Parathyroid adenoma (tissue), 2 donors: ENCODE results near the gene NUDT7.

Source experiments
- H2AFZ ChIP-seq: fragments of 300-600 bp; sonication (generic); one replicate; pipeline ENCODE4 v1.7.0; 2017; ENCODE audit warnings: antibody characterized with exemption, mild to moderate bottlenecking
- H3K27ac ChIP-seq: fragments of 300-600 bp; sonication (generic); one replicate; pipeline ENCODE4 v1.7.0; 2017
- H3K27me3 ChIP-seq: fragments of 300-600 bp; sonication (generic); one replicate; pipeline ENCODE4 v1.7.0; 2017; ENCODE audit warnings: low read length; ENCODE audit not compliant: control insufficient read depth, insufficient read depth
- H3K36me3 ChIP-seq: fragments of 300-600 bp; sonication (generic); one replicate; pipeline ENCODE4 v1.7.0; 2017; ENCODE audit warnings: low read length; ENCODE audit not compliant: control insufficient read depth, insufficient read depth
- H3K4me1 ChIP-seq: fragments of 300-600 bp; sonication (generic); one replicate; pipeline ENCODE4 v1.7.0; 2017; ENCODE audit warnings: control low read depth
- H3K4me2 ChIP-seq: fragments of 300-600 bp; sonication (generic); one replicate; pipeline ENCODE4 v1.7.0; 2017; ENCODE audit warnings: low read length
- H3K4me3 ChIP-seq: fragments of 300-600 bp; sonication (generic); one replicate; pipeline ENCODE4 v1.7.0; 2017; ENCODE audit warnings: low read depth, low read length
- H3K79me2 ChIP-seq: fragments of 300-600 bp; sonication (generic); one replicate; pipeline ENCODE4 v1.7.0; 2017; ENCODE audit warnings: control low read depth
- H3K9ac ChIP-seq: fragments of 300-600 bp; sonication (generic); one replicate; pipeline ENCODE4 v1.7.0; 2017; ENCODE audit warnings: mild to moderate bottlenecking
- H3K9me3 ChIP-seq: fragments of 300-600 bp; sonication (generic); one replicate; pipeline ENCODE4 v1.7.0; 2017; ENCODE audit warnings: low read length; ENCODE audit not compliant: control insufficient read depth
- TF ChIP-seq, protein P1 (sequence below): fragments of 300-600 bp; sonication (generic); IDR thresholded peaks from one replicate; pipeline ENCODE4 v1.7.0; 2017; ENCODE audit warnings: antibody characterized with exemption, mild to moderate bottlenecking
- donor health status: primary hyperparathyroidism.

NUDT7 gene

DNA sequence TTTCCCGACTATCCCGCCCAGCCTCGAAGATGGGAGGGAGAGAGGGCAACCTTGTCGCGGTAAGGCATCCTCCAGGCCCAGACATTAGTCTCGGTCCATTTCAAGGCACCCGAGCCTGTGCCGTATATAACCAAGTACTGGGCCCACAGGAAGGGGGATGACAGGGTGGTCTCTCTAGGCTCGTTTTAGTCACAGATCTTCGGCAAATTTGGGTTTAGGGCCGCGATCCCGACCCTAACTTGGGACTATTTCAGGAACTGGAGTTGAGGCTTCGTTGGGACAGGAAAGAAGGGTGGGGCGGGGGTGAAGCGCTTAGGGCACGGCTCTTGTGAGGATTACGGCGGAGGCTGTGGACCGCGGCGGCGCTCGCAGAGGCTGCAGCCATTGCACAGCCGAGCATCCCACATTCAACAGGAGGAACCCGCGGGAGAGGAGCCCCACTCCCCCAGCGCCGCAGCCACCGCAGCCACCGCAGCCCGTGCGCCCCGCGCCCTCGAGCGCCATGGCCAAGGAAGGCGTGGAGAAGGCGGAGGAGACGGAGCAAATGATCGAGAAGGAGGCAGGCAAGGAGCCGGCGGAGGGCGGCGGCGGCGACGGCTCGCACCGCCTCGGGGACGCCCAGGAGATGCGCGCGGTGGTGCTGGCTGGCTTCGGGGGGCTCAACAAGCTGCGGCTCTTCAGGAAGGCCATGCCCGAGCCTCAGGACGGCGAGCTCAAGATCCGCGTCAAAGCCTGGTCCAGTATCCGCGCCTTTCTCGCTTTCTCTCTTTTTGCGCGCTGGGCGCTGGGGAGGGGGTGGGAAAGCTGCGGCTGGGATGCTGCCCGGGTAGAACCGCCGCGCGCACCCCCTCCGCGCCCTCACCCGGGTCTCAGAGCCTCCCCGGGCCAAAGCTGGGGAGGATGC is 66.1 kb downstream of the NUDT7 start, which contains the start of gene VAT1L:
TSS of gene VAT1L (plus strand) at position 384 of the 904 bp plus-strand sequence. CDS start at position 503, 119 bp downstream.
- Histone ChIP-seq H3K4me3 (peak within 1 kb of the TSS; percentile 32), H3K27ac (no peak within 1 kb of the TSS), H3K27me3 (no peaks in the 10 kb centered on the region), H3K9me3 (no peaks in the 10 kb centered on the region), H3K36me3 (no peaks in the 10 kb centered on the region), H3K4me1 (no peaks in the 10 kb centered on the region), H3K4me2 (peak within 1 kb of the TSS; percentile 83), H3K79me2 (no peaks in the 10 kb centered on the region), H2AFZ (peak within 1 kb of the TSS; percentile 73), H3K9ac (no peak within 1 kb of the TSS)
- TF ChIP-seq, protein P1, sequence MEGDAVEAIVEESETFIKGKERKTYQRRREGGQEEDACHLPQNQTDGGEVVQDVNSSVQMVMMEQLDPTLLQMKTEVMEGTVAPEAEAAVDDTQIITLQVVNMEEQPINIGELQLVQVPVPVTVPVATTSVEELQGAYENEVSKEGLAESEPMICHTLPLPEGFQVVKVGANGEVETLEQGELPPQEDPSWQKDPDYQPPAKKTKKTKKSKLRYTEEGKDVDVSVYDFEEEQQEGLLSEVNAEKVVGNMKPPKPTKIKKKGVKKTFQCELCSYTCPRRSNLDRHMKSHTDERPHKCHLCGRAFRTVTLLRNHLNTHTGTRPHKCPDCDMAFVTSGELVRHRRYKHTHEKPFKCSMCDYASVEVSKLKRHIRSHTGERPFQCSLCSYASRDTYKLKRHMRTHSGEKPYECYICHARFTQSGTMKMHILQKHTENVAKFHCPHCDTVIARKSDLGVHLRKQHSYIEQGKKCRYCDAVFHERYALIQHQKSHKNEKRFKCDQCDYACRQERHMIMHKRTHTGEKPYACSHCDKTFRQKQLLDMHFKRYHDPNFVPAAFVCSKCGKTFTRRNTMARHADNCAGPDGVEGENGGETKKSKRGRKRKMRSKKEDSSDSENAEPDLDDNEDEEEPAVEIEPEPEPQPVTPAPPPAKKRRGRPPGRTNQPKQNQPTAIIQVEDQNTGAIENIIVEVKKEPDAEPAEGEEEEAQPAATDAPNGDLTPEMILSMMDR: no peak

DNA sequence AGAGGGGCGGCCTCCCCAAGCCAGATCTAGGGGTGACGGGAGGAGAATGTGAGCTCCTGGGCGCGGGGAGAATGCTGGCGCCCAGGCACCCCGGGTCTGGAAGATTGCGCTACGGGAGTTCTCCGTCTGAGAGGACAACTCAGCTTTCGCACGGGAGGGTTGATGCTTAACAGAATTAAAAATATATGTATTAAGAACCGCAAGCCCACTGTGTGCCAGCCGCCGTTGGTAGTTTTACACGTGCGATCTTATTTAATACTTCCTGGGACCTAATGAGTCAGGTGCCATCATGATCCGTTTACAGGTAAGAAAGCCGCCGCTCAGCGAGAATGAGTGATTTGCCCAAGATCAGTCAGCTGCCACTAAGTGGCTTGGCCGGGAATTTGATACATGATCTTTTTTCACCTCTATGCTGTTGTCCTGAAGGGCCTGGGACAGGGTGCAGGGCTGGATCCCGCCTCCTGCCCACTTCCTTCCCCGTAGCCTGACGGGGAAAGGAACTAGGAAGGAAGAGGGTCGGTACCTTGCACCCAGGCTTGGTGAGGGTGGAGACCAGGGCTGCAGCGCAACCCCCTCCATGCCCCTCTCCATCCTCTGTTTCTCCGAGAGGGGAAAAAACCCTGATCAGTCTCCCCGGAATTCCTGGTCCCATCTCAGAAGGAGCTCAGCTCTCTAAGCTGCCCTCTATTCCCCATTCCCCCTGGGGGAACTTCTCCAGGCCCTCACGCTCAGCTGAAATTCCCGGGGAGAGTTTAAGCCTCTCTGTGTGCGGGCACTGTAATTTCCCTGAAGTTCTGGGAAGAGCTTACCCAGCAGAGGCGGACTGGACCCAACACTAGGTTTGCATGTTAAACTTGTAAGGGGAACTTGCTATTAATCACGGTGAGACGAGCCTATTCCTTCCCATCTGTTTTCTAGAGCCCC is 67.0 kb downstream of the NUDT7 start:
- Histone ChIP-seq H2AFZ (peak overlapping the region; percentile 73), H3K4me1 (no peaks in the 10 kb centered on the region), H3K4me2 (peak overlapping the region; percentile 83), H3K9me3 (no peaks in the 10 kb centered on the region), H3K27me3 (no peaks in the 10 kb centered on the region), H3K27ac (no peak overlapping the region), H3K36me3 (no peaks in the 10 kb centered on the region), H3K4me3 (peak overlapping the region; percentile 32), H3K9ac (no peak overlapping the region), H3K79me2 (no peaks in the 10 kb centered on the region)
- TF ChIP-seq, protein P1: no peak

DNA sequence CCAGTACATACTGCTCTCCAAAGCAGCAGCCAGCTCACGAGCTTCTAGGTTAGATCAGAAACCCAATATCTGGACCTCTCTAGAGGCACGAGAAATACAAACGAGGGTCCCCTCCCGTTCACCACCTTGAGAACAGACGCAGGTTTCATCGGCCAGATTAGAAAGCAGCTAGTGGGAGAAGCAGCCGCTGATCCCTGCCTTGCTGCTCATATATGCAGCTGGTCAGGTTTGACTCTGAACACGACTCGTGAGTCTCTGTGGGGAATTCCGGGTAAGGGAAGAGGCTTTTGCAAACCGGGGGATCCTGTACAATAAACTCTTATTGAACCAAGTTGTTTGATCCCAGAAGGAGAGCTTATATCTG is 67.7 kb downstream of the NUDT7 start:
- H3K36me3 ChIP-seq: no peaks in the 10 kb centered on the region
- no peak overlapping the region for H3K4me3 ChIP-seq
- no peak overlapping the region for H3K4me2 ChIP-seq
- no peak overlapping the region for H2AFZ ChIP-seq
- no peaks in the 10 kb centered on the region for H3K27me3 ChIP-seq
- no peaks in the 10 kb centered on the region for H3K4me1 ChIP-seq
- TF ChIP-seq, protein P1: no peak
- no peaks in the 10 kb centered on the region for H3K79me2 ChIP-seq
- H3K9ac ChIP-seq: no peak overlapping the region
- H3K9me3 ChIP-seq: no peaks in the 10 kb centered on the region
- no peak overlapping the region for H3K27ac ChIP-seq

DNA sequence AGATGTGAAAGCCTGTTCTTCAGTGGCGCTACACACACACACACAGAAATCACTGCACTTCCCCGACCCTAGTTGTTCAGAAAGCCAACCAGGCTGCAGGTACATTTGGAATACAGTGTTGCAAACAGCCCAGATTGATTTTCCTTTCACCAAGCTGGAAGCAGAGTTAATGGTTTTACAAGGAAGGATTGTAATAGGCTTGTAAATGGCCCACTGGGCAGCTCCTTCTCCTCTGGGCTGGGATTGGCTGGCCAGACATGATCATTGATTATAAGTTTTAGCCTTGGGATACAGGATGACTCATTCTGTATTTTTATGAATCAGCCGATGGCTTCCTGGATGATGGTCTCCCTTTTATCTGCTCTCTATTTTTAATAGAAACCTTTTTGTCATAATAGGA is 68.6 kb downstream of the NUDT7 start:
- Histone ChIP-seq H3K36me3 (no peaks in the 10 kb centered on the region), H3K27ac (no peak overlapping the region), H3K4me3 (no peak overlapping the region)

More for the DNA sequence above, 68.6 kb downstream of the NUDT7 start:
- no peaks in the 10 kb centered on the region for H3K4me1 ChIP-seq
- no peak overlapping the region for H3K9ac ChIP-seq
- H3K79me2 ChIP-seq: no peaks in the 10 kb centered on the region
- TF ChIP-seq, protein P1: no peak
- no peak overlapping the region for H3K4me2 ChIP-seq
- no peak overlapping the region for H2AFZ ChIP-seq
- no peaks in the 10 kb centered on the region for H3K9me3 ChIP-seq
- H3K27me3 ChIP-seq: no peaks in the 10 kb centered on the region
